Epithelial cell of esophagus (primary cell): ENCODE measurements around the gene TTC27.

ENCODE experiments used
- DNase-seq: peaks from one replicate; pipeline ENCODE4 v3.0.0; 2010; ENCODE audit warnings: low read depth
- H3K4me3 ChIP-seq: 2 replicates; pipeline ENCODE4 v1.5.1; 2011; ENCODE audit warnings: mild to moderate bottlenecking, low read length, control low read depth
- CTCF ChIP-seq: IDR thresholded peaks from 2 replicates; pipeline ENCODE4 v1.5.1; 2011; ENCODE audit warnings: low read depth, mild to moderate bottlenecking, low read length, control low read depth, inconsistent platforms; ENCODE audit not compliant: insufficient read depth; ENCODE audit errors: missing control alignments

The TTC27 gene

GRCh38 chr2:32792416-32792815 is 164.6 kb downstream of the TTC27 start:
- DNase-seq: no peak
- no peak for TF ChIP-seq CTCF
- no peak overlapping the region for H3K4me3 ChIP-seq

GRCh38 chr2:32798829-32799228 is 171.0 kb downstream of the TTC27 start:
- no peak for DNase-seq
- H3K4me3 ChIP-seq: no peak overlapping the region
- no peak for TF ChIP-seq CTCF

GRCh38 chr2:32801741-32802140 is 173.9 kb downstream of the TTC27 start:
- H3K4me3 ChIP-seq: no peak overlapping the region
- TF ChIP-seq CTCF: no peak
- no peak for DNase-seq

GRCh38 chr2:32802877-32803276 is 175.0 kb downstream of the TTC27 start:
- DNase-seq: no peak
- H3K4me3 ChIP-seq: no peak overlapping the region
- TF ChIP-seq CTCF: no peak

GRCh38 chr2:32804205-32804604 is 176.4 kb downstream of the TTC27 start:
- no peak overlapping the region for H3K4me3 ChIP-seq
- no peak for TF ChIP-seq CTCF
- DNase-seq: no peak

GRCh38 chr2:32805104-32806095 is 177.6 kb downstream of the TTC27 start:
- no peak overlapping the region for H3K4me3 ChIP-seq
- DNase-seq: peak; percentile 60
- TF ChIP-seq CTCF: no peak
